Activated B cell treated with CpG ODN at 0.5 μM for 24 hours (primary cell): ENCODE results near the gene DIS3L2. TPM values are rescaled to one million over a fixed set of nuclear protein-coding genes. Genes with fewer than 3 reads are reported as not detected.

Source experiments
- ATAC-seq: fragments of 200-7000 bp; cut with Tn5 transposase; one replicate; pipeline ENCODE4 v1.10.0; 2021; ENCODE audit warnings: low read depth, mild to moderate bottlenecking, moderate library complexity
- CTCF ChIA-PET: fragments of 350-600 bp; sonication (Branson Sonifier 250); formaldehyde crosslinking; loops from one replicate; lab custom pipeline; 2021; ENCODE audit warnings: antibody characterized with exemption; lab: Charles Lee
- POLR2A ChIA-PET: fragments of 350-600 bp; sonication (Branson Sonifier 250); formaldehyde crosslinking; loops from one replicate; lab custom pipeline; 2021; ENCODE audit warnings: antibody characterized with exemption; lab: Charles Lee
- DNase-seq: peaks from one replicate; pipeline ENCODE4 v3.0.0; 2022
- H3K27ac Mint-ChIP-seq: one replicate; pipeline ENCODE4 v1.8.0; 2020; ENCODE audit warnings: mixed read lengths
- H3K27me3 Mint-ChIP-seq: one replicate; pipeline ENCODE4 v1.8.0; 2021; ENCODE audit warnings: mixed read lengths
- H3K36me3 Mint-ChIP-seq: one replicate; pipeline ENCODE4 v1.8.0; 2021; ENCODE audit warnings: low read depth, mixed read lengths
- H3K4me1 Mint-ChIP-seq: one replicate; pipeline ENCODE4 v1.8.0; 2021; ENCODE audit warnings: mixed read lengths
- H3K4me3 Mint-ChIP-seq: one replicate; pipeline ENCODE4 v1.8.0; 2020; ENCODE audit warnings: mild to moderate bottlenecking, mixed read lengths
- H3K9me3 Mint-ChIP-seq: one replicate; pipeline ENCODE4 v1.8.0; 2020; ENCODE audit warnings: mixed read lengths
- CTCF ChIP-seq: fragments of 200-600 bp; IDR thresholded peaks from one replicate; pipeline ENCODE4 v1.8.0; 2022; ENCODE audit warnings: antibody characterized with exemption, mild to moderate bottlenecking
- intact Hi-C: fragments of 100-400 bp; cut with micrococcal nuclease; formaldehyde crosslinking; loops from one replicate; pipeline ENCODE4 v1.15.1; 2024
- total RNA-seq: library from RNA; stranded (reverse); gene quantifications from 2 replicates; pipeline ENCODE4 v1.2.3, GENCODE V29; 2022

Gene DIS3L2
- total RNA-seq, 1 donor from 2014 or later = 65.9 TPM

GRCh38 chr2:231996797-231997540, 35.5 kb downstream of the DIS3L2 start:
- DNase-seq = no peak
- ChIA-PET CTCF (no interaction called here), POLR2A (no interaction called here)
- Mint-ChIP-seq H3K9me3 (no peaks in the 10 kb centered on the region), H3K36me3 (peaks cover 5% of the 10 kb centered on the region), H3K27ac (no peak overlapping the region), H3K4me3 (no peak overlapping the region), H3K27me3 (no peaks in the 10 kb centered on the region), H3K4me1 (peaks cover 40% of the 10 kb centered on the region)
- TF ChIP-seq CTCF = no peak
- no peak for ATAC-seq
- intact Hi-C loops = no loop called here

GRCh38 chr2:231998046-231998445, 36.5 kb downstream of the DIS3L2 start:
- no peak overlapping the region for H3K27ac Mint-ChIP-seq
- POLR2A ChIA-PET = no interaction called here

DNA sequence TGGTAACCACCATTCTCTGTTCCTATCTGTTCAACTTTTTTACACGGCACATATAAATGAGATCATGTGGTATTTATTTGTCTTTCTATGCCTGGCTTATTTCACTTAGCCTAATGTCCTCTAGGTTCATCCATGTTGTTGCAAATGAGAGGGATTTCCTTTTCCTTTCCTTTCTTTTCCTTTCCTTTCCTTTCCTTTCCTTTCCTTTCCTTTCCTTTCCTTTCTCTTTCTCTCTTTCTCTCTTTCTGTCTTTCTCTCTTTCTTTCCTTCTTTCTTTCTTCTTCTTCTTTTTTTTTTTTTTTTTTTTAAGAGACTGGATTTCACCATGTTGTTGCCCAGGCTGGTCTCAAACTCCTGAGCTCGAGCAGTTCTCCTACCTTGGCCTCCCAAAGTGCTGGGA, 38.9 kb downstream of the DIS3L2 start:
- ChIA-PET CTCF (no interaction called here), POLR2A (no interaction called here)
- DNase-seq (no peak), ATAC-seq (no peak)
- no peak for TF ChIP-seq CTCF
- no peaks in the 10 kb centered on the region for H3K9me3 Mint-ChIP-seq
- H3K4me1 Mint-ChIP-seq = peaks cover 31% of the 10 kb centered on the region
- H3K27ac Mint-ChIP-seq = no peak overlapping the region
- intact Hi-C loops = no loop called here
- H3K36me3 Mint-ChIP-seq = peaks cover 4% of the 10 kb centered on the region
- H3K4me3 Mint-ChIP-seq = no peak overlapping the region
- H3K27me3 Mint-ChIP-seq = no peaks in the 10 kb centered on the region

More at GRCh38 chr2:231998046-231998445, 36.5 kb downstream of the DIS3L2 start:
- CTCF ChIA-PET = no interaction called here
- TF ChIP-seq CTCF = no peak
- DNase-seq (no peak), ATAC-seq (no peak)
- H3K4me1 Mint-ChIP-seq = peaks cover 41% of the 10 kb centered on the region
- intact Hi-C loops = no loop called here
- peaks cover 2% of the 10 kb centered on the region for H3K36me3 Mint-ChIP-seq
- no peaks in the 10 kb centered on the region for H3K27me3 Mint-ChIP-seq
- H3K4me3 Mint-ChIP-seq = no peak overlapping the region
- no peaks in the 10 kb centered on the region for H3K9me3 Mint-ChIP-seq

GRCh38 chr2:232001073-232001472, 39.6 kb downstream of the DIS3L2 start:
- H3K27ac Mint-ChIP-seq = no peak overlapping the region
- no peak for ATAC-seq
- TF ChIP-seq CTCF = no peak
- no peaks in the 10 kb centered on the region for H3K27me3 Mint-ChIP-seq
- DNase-seq = no peak
- peaks cover 26% of the 10 kb centered on the region for H3K4me1 Mint-ChIP-seq
- H3K36me3 Mint-ChIP-seq = peaks cover 5% of the 10 kb centered on the region
- CTCF ChIA-PET = no interaction called here
- intact Hi-C loops = no loop called here
- H3K9me3 Mint-ChIP-seq = no peaks in the 10 kb centered on the region
- H3K4me3 Mint-ChIP-seq = no peak overlapping the region
- POLR2A ChIA-PET = no interaction called here

DNA sequence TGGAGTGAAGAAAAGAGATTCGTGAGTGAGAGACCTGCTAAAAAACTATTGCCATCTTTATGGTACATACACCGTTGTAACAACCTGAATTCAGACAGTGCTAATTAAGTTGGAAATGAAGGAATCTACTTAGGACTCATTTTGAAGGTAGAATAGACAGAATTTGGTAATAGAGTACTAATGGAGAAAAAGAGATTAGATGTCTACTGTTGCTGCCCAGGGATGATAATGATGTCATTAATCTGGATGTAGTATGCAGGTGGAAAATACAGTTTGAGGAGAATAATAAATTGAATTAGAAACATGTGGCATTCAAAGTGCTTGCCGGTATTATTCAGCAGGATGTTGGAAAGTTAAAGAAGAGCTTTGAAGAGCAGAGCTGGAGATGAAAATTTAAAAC, 44.7 kb downstream of the DIS3L2 start:
- Mint-ChIP-seq H3K27me3 (no peaks in the 10 kb centered on the region), H3K4me3 (no peak overlapping the region), H3K4me1 (peaks cover 11% of the 10 kb centered on the region), H3K27ac (no peak overlapping the region), H3K9me3 (no peaks in the 10 kb centered on the region), H3K36me3 (peaks cover 23% of the 10 kb centered on the region)
- intact Hi-C loops = no loop called here
- DNase-seq (no peak), ATAC-seq (no peak)
- no peak for TF ChIP-seq CTCF
- ChIA-PET POLR2A (no interaction called here), CTCF (no interaction called here)
